ENCODE measurements around the gene CATSPERD. TPM values are rescaled to one million over a fixed set of nuclear protein-coding genes. Genes with fewer than 3 reads are reported as not detected.

CATSPERD gene
- total RNA-seq, 4 donors from 2014 or later = not detected

- Histone ChIP-seq H3K4me3 (no peak overlapping the region), H3K4me1 (no peaks in the 10 kb centered on the region), H3K36me3 (no peaks in the 10 kb centered on the region), H3K27ac (no peak overlapping the region), H3K27me3 (peaks cover 46 to 57% (median 53%) of the 10 kb centered on the region in 3 donors), H3K9me3 (no peaks in the 10 kb centered on the region)
- ATAC-seq = no peak
- in situ Hi-C loops (cut with MboI; ENCODE audit: low sequenced_read_pairs in 4 of 4) (no loop called here), intact Hi-C loops (cut with DNase I; ENCODE audit: low total_unique reads) (no loop called here)
- no peak for DNase-seq
- TF ChIP-seq POLR2A (IDR thresholded peaks at IDR 0.05) = no peak
- TF ChIP-seq, protein P1, sequence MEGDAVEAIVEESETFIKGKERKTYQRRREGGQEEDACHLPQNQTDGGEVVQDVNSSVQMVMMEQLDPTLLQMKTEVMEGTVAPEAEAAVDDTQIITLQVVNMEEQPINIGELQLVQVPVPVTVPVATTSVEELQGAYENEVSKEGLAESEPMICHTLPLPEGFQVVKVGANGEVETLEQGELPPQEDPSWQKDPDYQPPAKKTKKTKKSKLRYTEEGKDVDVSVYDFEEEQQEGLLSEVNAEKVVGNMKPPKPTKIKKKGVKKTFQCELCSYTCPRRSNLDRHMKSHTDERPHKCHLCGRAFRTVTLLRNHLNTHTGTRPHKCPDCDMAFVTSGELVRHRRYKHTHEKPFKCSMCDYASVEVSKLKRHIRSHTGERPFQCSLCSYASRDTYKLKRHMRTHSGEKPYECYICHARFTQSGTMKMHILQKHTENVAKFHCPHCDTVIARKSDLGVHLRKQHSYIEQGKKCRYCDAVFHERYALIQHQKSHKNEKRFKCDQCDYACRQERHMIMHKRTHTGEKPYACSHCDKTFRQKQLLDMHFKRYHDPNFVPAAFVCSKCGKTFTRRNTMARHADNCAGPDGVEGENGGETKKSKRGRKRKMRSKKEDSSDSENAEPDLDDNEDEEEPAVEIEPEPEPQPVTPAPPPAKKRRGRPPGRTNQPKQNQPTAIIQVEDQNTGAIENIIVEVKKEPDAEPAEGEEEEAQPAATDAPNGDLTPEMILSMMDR (IDR thresholded peaks at IDR 0.05 in 4 of 5, conservative IDR thresholded peaks at IDR 0.05 in 1 of 5) = no peak
Measured at GRCh38 chr19:5826531-5827341, 106.3 kb downstream of the CATSPERD start.

- DNase-seq (no peak), ATAC-seq (no peak)
- intact Hi-C loops (cut with DNase I; ENCODE audit: low total_unique reads) (no loop called here), in situ Hi-C loops (cut with MboI; ENCODE audit: low sequenced_read_pairs in 4 of 4) (no loop called here)
- Histone ChIP-seq H3K27me3 (peaks cover 42 to 55% (median 47%) of the 10 kb centered on the region in 3 donors), H3K36me3 (no peaks in the 10 kb centered on the region), H3K4me3 (no peak overlapping the region), H3K9me3 (no peaks in the 10 kb centered on the region), H3K4me1 (no peaks in the 10 kb centered on the region), H3K27ac (no peak overlapping the region)
- TF ChIP-seq, protein P1 (IDR thresholded peaks at IDR 0.05 in 4 of 5, conservative IDR thresholded peaks at IDR 0.05 in 1 of 5) = no peak
- TF ChIP-seq POLR2A (IDR thresholded peaks at IDR 0.05) = no peak
Measured at GRCh38 chr19:5827342-5827890, 107.0 kb downstream of the CATSPERD start.

- peak; percentile 17 to 30 for DNase-seq
- TF ChIP-seq POLR2A (IDR thresholded peaks at IDR 0.05) = peak; percentile 24 to 33
- TF ChIP-seq, protein P1 (IDR thresholded peaks at IDR 0.05 in 4 of 5, conservative IDR thresholded peaks at IDR 0.05 in 1 of 5) = no peak
- Histone ChIP-seq H3K4me1 (no peaks in the 10 kb centered on the region), H3K27me3 (peaks cover 38 to 57% (median 44%) of the 10 kb centered on the region in 3 donors), H3K36me3 (no peaks in the 10 kb centered on the region), H3K9me3 (no peaks in the 10 kb centered on the region), H3K4me3 (peak overlapping the region; percentile 28 to 39 (median 34)), H3K27ac (no peak overlapping the region)
- intact Hi-C loops (cut with DNase I; ENCODE audit: low total_unique reads) (no loop called here), in situ Hi-C loops (cut with MboI; ENCODE audit: low sequenced_read_pairs in 4 of 4) (no loop called here)
- peak in 1 of 2 donors; percentile 26 for ATAC-seq
Measured at GRCh38 chr19:5827891-5828660, 107.6 kb downstream of the CATSPERD start.

Other genes starting within 250 kb of the CATSPERD start
- gene TINCR, start 152.7 kb upstream of the CATSPERD start, total RNA-seq = under 1 TPM in 1 of 4 donors, not detected in 3; 0.10 TPM
- 10 to 100 TPM; 13.7 to 19.8 (median 18.4) TPM for gene SAFB2, start 97.9 kb upstream of the CATSPERD start, total RNA-seq
- gene SAFB, start 97.6 kb upstream of the CATSPERD start, total RNA-seq = 10 to 100 TPM; 29.8 to 60.0 (median 56.1) TPM
- 100 to 1,000 TPM in 1 of 4 donors, 10 to 100 TPM in 3; 45.7 to 122 (median 74.8) TPM for gene MICOS13, start 40.1 kb upstream of the CATSPERD start, total RNA-seq
- gene HSD11B1L, start 39.6 kb upstream of the CATSPERD start, total RNA-seq = 10 to 100 TPM in 3 of 4 donors, 1 to 10 TPM in 1; 5.8 to 33.2 (median 21.5) TPM
- gene RPL36, start 30.3 kb upstream of the CATSPERD start, total RNA-seq = 100 to 1,000 TPM; 329 to 784 (median 462) TPM
- gene LONP1, start 491 bp upstream of the CATSPERD start, total RNA-seq = 10 to 100 TPM; 33.1 to 77.7 (median 70.4) TPM
- 1 to 10 TPM in 1 of 4 donors, under 1 TPM in 1, not detected in 2; 0.24 to 1.0 TPM for gene PRR22, start 64.1 kb downstream of the CATSPERD start, total RNA-seq
- 10 to 100 TPM; 19.5 to 45.9 (median 25.0) TPM for gene DUS3L, start 70.5 kb downstream of the CATSPERD start, total RNA-seq
- gene NRTN, start 84.4 kb downstream of the CATSPERD start, total RNA-seq = not detected
- under 1 TPM in 1 of 4 donors, not detected in 3; 0.29 TPM for gene FUT6, start 119.1 kb downstream of the CATSPERD start, total RNA-seq
- gene FUT3, start 130.8 kb downstream of the CATSPERD start, total RNA-seq = under 1 TPM in 1 of 4 donors, not detected in 3; 0.32 TPM
- not detected for gene FUT5, start 149.9 kb downstream of the CATSPERD start, total RNA-seq
- 100 to 1,000 TPM; 190 to 349 (median 221) TPM for gene NDUFA11, start 183.2 kb downstream of the CATSPERD start, total RNA-seq
- gene VMAC, start 184.2 kb downstream of the CATSPERD start, total RNA-seq = 1 to 10 TPM in 3 of 4 donors, under 1 TPM in 1; 0.46 to 3.0 (median 2.1) TPM
- gene CAPS, start 193.6 kb downstream of the CATSPERD start, total RNA-seq = 1 to 10 TPM; 1.2 to 2.4 (median 2.0) TPM